ENCODE measurements around the gene ZCCHC4.

DNA sequence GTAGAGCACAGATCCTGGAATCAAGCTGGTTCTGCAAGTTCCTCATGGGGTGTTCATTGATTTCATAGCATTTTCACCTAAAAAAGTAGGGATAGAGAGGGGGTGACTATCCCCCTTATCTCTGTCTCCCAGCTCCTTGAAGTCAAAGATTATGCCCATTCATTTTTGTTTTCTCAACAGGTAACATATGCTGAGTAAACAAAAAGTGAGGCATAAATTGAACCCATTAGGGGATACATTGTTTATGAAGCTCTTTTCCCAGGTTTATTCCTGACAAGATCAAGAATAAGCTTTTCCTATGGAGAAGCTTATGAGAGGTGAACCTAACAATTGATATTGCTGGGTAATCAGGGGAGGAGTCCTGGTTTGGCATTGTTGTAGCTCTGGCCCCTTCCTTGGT, 55.3 kb downstream of the ZCCHC4 start:
- TF ChIP-seq PPARA (CRISPR knock-in tag; IDR thresholded peaks at IDR 0.05; ENCODE audit: borderline replicate concordance) (no peak), CSDC2 (CRISPR knock-in tag; IDR thresholded peaks at IDR 0.05) (no peak), TOX (CRISPR knock-in tag; IDR thresholded peaks at IDR 0.05; ENCODE audit: borderline replicate concordance) (no peak), ZC3H10 (CRISPR knock-in tag; IDR thresholded peaks at IDR 0.05) (no peak), OSR1 (CRISPR knock-in tag; IDR thresholded peaks at IDR 0.05) (no peak), ZFP3 (CRISPR knock-in tag; IDR thresholded peaks at IDR 0.05) (no peak), BACH2 (CRISPR knock-in tag; IDR thresholded peaks at IDR 0.05; ENCODE audit: borderline replicate concordance) (no peak), ISL1 (CRISPR knock-in tag; IDR thresholded peaks at IDR 0.05) (no peak), ZNF8 (CRISPR knock-in tag; IDR thresholded peaks at IDR 0.05) (no peak), ARNTL (CRISPR knock-in tag; IDR thresholded peaks at IDR 0.05; ENCODE audit: borderline replicate concordance, low read depth) (no peak)
- TF ChIP-seq, protein P1, sequence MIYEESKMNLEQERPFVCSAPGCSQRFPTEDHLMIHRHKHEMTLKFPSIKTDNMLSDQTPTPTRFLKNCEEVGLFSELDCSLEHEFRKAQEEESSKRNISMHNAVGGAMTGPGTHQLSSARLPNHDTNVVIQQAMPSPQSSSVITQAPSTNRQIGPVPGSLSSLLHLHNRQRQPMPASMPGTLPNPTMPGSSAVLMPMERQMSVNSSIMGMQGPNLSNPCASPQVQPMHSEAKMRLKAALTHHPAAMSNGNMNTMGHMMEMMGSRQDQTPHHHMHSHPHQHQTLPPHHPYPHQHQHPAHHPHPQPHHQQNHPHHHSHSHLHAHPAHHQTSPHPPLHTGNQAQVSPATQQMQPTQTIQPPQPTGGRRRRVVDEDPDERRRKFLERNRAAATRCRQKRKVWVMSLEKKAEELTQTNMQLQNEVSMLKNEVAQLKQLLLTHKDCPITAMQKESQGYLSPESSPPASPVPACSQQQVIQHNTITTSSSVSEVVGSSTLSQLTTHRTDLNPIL (CRISPR knock-in tag; IDR thresholded peaks at IDR 0.05; ENCODE audit: low read depth), result no peak
- TF ChIP-seq, protein P2, sequence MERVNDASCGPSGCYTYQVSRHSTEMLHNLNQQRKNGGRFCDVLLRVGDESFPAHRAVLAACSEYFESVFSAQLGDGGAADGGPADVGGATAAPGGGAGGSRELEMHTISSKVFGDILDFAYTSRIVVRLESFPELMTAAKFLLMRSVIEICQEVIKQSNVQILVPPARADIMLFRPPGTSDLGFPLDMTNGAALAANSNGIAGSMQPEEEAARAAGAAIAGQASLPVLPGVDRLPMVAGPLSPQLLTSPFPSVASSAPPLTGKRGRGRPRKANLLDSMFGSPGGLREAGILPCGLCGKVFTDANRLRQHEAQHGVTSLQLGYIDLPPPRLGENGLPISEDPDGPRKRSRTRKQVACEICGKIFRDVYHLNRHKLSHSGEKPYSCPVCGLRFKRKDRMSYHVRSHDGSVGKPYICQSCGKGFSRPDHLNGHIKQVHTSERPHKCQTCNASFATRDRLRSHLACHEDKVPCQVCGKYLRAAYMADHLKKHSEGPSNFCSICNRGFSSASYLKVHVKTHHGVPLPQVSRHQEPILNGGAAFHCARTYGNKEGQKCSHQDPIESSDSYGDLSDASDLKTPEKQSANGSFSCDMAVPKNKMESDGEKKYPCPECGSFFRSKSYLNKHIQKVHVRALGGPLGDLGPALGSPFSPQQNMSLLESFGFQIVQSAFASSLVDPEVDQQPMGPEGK (CRISPR knock-in tag; IDR thresholded peaks at IDR 0.05; ENCODE audit: borderline replicate concordance), result no peak
- TF ChIP-seq, protein P3, sequence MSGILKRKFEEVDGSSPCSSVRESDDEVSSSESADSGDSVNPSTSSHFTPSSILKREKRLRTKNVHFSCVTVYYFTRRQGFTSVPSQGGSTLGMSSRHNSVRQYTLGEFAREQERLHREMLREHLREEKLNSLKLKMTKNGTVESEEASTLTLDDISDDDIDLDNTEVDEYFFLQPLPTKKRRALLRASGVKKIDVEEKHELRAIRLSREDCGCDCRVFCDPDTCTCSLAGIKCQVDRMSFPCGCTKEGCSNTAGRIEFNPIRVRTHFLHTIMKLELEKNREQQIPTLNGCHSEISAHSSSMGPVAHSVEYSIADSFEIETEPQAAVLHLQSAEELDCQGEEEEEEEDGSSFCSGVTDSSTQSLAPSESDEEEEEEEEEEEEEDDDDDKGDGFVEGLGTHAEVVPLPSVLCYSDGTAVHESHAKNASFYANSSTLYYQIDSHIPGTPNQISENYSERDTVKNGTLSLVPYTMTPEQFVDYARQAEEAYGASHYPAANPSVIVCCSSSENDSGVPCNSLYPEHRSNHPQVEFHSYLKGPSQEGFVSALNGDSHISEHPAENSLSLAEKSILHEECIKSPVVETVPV (CRISPR knock-in tag; IDR thresholded peaks at IDR 0.05), result no peak
- TF ChIP-seq, protein P4, sequence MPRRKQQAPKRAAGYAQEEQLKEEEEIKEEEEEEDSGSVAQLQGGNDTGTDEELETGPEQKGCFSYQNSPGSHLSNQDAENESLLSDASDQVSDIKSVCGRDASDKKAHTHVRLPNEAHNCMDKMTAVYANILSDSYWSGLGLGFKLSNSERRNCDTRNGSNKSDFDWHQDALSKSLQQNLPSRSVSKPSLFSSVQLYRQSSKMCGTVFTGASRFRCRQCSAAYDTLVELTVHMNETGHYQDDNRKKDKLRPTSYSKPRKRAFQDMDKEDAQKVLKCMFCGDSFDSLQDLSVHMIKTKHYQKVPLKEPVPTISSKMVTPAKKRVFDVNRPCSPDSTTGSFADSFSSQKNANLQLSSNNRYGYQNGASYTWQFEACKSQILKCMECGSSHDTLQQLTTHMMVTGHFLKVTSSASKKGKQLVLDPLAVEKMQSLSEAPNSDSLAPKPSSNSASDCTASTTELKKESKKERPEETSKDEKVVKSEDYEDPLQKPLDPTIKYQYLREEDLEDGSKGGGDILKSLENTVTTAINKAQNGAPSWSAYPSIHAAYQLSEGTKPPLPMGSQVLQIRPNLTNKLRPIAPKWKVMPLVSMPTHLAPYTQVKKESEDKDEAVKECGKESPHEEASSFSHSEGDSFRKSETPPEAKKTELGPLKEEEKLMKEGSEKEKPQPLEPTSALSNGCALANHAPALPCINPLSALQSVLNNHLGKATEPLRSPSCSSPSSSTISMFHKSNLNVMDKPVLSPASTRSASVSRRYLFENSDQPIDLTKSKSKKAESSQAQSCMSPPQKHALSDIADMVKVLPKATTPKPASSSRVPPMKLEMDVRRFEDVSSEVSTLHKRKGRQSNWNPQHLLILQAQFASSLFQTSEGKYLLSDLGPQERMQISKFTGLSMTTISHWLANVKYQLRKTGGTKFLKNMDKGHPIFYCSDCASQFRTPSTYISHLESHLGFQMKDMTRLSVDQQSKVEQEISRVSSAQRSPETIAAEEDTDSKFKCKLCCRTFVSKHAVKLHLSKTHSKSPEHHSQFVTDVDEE (CRISPR knock-in tag; IDR thresholded peaks at IDR 0.05), result no peak

All from SK-N-SH treated with all-trans-retinoic acid at 6 μM for 48 hours (cell line).